Mammary epithelial cell (primary cell): ENCODE results near the gene MARCHF2.

Experiments
- EZH2 ChIP-seq: IDR thresholded peaks from 2 replicates; pipeline ENCODE4 v1.6.1; 2012; ENCODE audit warnings: low read length, inconsistent platforms, borderline replicate concordance
- TF ChIP-seq, protein P1 (sequence below), 2 donors: IDR thresholded peaks in 1 of 2; conservative IDR thresholded peaks in 1 of 2; 2 replicates each; pipeline ENCODE4 v1.5.1; 2011 to 2012; ENCODE audit warnings: inconsistent platforms in 2 of 2, low read length in 2 of 2, mild to moderate bottlenecking in 2 of 2, control low read depth in 1 of 2, low read depth in 1 of 2; ENCODE audit not compliant: insufficient read depth in 1 of 2; ENCODE audit errors: extremely low read depth in 1 of 2

- TF ChIP-seq, protein P1, sequence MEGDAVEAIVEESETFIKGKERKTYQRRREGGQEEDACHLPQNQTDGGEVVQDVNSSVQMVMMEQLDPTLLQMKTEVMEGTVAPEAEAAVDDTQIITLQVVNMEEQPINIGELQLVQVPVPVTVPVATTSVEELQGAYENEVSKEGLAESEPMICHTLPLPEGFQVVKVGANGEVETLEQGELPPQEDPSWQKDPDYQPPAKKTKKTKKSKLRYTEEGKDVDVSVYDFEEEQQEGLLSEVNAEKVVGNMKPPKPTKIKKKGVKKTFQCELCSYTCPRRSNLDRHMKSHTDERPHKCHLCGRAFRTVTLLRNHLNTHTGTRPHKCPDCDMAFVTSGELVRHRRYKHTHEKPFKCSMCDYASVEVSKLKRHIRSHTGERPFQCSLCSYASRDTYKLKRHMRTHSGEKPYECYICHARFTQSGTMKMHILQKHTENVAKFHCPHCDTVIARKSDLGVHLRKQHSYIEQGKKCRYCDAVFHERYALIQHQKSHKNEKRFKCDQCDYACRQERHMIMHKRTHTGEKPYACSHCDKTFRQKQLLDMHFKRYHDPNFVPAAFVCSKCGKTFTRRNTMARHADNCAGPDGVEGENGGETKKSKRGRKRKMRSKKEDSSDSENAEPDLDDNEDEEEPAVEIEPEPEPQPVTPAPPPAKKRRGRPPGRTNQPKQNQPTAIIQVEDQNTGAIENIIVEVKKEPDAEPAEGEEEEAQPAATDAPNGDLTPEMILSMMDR (conservative IDR thresholded peaks at IDR 0.05 in 1 of 2, IDR thresholded peaks at IDR 0.05 in 1 of 2; ENCODE audit: extremely low read depth in 1 of 2, insufficient read depth in 1 of 2, low read depth in 1 of 2, low read length in 2 of 2): no peak
- no peak for TF ChIP-seq EZH2
Observed at GRCh38 chr19:8451885-8452284, 38.8 kb downstream of the MARCHF2 start.
